GM13977 (cell line): ENCODE results near the gene CHD2.

Source experiments
- DNase-seq: peaks from one replicate; pipeline ENCODE4 v3.0.0; 2012; ENCODE audit warnings: low spot score
- CTCF ChIP-seq: IDR thresholded peaks from 2 replicates; pipeline ENCODE4 v1.5.1; 2012; ENCODE audit warnings: mild to moderate bottlenecking, control low read depth; ENCODE audit not compliant: insufficient read depth; ENCODE audit errors: extremely low read depth, missing control alignments
- in situ Hi-C: fragments of 300-500 bp; cut with MboI; formaldehyde crosslinking; loops from one replicate; pipeline ENCODE4 v1.12.0; 2022; ENCODE audit warnings: low sequenced_read_pairs, low pct_unique_long_range_greater_than_20kb, mixed read lengths, inconsistent platforms; ENCODE audit not compliant: unreplicated experiment

The CHD2 gene

DNA sequence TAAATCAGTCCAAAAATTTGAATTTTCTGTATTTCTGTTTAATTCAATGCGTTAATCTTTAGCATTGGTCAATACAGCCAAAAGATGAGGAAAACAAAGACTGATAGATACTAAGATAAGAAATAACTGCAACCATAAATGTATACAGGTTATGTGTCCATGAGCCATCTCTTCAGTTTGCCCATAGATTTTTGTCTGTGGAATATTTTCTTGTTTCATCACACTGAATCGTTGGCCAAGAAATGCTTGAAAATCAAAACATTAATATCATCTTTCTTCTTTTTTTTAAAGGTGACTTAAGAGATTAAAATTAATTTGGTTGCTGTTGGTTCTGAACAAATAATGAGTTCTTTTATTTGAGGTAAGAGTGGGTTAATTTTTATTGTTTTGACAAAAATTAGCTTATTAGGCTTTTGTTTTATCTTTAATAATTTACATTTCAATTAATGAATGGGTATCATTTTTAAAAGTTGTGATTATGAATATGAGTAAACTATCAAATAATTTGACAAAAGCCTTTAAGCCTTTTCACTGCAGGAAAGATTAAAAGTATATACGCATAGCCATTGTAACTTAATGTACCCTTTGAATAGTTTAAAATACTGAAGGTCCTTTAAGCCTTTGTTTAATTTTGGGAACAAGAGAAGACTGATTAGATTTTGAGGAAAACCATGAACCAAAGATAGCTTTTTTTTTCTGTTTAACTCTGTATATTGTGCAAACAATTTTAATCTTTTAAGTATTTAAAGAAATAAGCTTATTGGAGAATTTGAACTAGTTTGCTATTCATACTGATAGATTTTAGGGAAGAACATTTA is 14.7 kb upstream of the CHD2 start:
- in situ Hi-C loops: loop anchor here (10.0 kb wide), 1 partner anchor 71 kb away; no protein-coding TSS in a partner anchor
- no peak for TF ChIP-seq CTCF
- DNase-seq: no peak

GRCh38 chr15:92886042-92886537 is 14.0 kb upstream of the CHD2 start:
- no peak for TF ChIP-seq CTCF
- in situ Hi-C loops: loop anchor here (10.0 kb wide), 1 partner anchor 71 kb away; no protein-coding TSS in a partner anchor
- DNase-seq: no peak

DNA sequence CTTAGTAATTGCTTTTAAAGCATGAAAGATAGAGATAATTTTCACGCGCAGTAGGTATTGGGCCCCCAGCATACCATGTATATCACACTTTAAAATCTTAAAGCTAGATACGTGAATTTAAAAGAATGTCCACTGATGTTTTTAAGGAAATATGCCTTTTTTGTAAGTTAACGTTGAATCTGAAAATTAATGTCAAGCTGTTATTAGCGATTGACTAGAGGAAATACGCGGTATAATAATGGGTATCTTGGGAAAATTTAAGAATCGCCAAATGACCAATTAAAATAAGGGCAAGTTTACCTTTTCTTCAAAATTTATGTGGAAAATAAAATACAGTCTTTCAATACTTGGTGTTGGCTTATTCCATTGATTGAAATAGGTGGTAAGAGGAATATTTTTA is 13.3 kb upstream of the CHD2 start:
- in situ Hi-C loops: loop anchor here (10.0 kb wide), 1 partner anchor 72 kb away; no protein-coding TSS in a partner anchor
- TF ChIP-seq CTCF: no peak
- no peak for DNase-seq

DNA sequence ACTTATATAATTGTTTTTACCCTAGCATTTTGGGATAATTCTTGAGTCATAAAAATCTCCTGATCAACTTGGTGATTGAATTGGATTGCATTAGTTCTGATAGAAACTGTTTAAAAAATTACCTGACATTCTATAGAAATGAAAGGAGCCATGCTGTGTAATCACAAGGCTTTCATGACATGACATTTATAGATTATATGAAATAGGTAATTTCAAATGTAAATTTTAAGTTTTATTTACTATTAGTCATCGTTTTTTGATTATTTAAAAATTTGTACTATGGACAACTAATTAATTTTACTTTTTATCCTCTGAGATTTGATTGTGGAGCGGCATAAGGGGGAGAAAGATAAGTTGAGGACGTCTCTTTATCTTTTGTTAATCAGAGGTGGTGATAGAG is 12.3 kb upstream of the CHD2 start:
- DNase-seq: no peak
- in situ Hi-C loops: loop anchor here (10.0 kb wide), 1 partner anchor 73 kb away; no protein-coding TSS in a partner anchor

DNA sequence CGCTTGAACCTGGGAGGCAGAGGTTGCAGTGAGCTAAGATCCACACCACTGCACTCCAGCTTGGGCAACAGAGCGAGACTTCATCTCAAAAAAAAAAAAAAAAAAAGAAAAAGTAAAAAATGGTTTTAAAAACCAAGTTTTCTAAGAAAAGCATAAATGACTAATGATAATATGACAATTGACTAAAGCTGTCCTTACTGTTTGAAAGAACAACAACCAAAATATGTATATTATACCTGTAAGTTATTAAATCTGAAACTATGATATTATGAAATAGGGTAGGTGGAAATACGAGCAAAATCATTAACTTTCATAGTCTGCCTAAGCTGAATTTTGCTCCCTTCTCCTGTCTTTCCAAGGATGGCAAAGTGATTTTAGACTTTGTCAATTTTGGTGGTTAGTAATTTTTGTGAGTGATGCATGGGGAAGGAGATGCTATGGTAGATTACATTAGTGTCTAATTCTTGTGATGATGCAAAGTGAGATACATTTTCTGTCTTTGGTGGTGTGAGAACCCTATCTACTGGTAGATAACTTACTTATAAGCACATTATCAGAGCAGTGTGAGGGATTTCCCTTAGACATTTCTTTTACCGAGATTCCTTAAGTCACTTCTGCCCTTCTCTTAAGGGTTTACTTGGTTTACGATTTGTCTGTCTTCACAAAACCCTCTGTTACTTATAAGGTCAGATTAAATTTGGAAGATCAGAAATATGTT is 10.6 kb upstream of the CHD2 start:
- DNase-seq: no peak
- TF ChIP-seq CTCF: no peak
- in situ Hi-C loops: loop anchor here (10.0 kb wide), 1 partner anchor 75 kb away; no protein-coding TSS in a partner anchor

More for the DNA sequence above, 12.3 kb upstream of the CHD2 start:
- TF ChIP-seq CTCF: no peak

DNA sequence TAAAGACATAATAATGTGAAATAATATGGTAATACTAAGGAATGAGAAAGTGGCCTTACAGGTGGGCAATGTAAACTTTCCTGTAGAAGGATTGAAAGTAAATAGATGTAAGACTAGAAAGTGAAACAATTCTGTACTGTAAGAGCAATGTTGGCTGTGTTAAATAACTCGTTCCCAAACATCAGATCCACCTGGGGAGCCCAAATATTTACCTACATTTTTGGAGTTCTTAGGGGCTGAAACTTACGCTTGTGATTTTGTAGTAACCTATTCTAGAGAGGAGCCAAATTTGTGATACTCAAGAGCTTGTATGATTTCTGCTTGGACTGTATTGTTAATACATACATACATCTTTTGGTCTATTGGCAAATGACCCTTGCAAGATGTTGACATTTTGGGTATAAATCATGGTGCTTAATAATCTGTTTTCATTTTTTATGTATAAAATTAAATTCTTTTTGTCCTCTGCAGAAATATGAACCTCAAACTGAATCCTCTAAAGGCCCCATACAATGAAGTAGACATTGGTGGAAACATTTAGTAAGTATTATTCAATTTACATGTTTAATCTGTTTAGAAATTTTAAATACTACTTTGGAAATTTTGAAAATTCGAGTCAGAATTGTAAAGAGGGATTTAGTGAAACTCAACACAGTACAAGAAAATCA is 8.5 kb upstream of the CHD2 start:
- in situ Hi-C loops: no loop called here
- no peak for DNase-seq
- TF ChIP-seq CTCF: no peak
